Astrocyte of the spinal cord (primary cell): ENCODE measurements around the gene CD58.
"Not testable (repeated sequence)": the region's sequence is repeated elsewhere in the genome, so short reads cannot be mapped to it uniquely, and the experiment has no call there.

Experiments used
- DNase-seq: peaks from one replicate; pipeline ENCODE4 v3.0.0; 2011; ENCODE audit warnings: low read depth, low spot score
- H3K4me3 ChIP-seq: 2 replicates; pipeline ENCODE4 v1.5.1; 2011; ENCODE audit warnings: low read depth, mild to moderate bottlenecking, low read length, moderate library complexity
- CTCF ChIP-seq: IDR thresholded peaks from 2 replicates; pipeline ENCODE4 v1.5.1; 2012; ENCODE audit warnings: low read depth, mild to moderate bottlenecking, low read length, inconsistent platforms
- in situ Hi-C: cut with HindIII; loops from 2 replicates; pipeline ENCODE4 v1.10.0; 2017; ENCODE audit warnings: low sequenced_read_pairs

CD58 gene

DNA sequence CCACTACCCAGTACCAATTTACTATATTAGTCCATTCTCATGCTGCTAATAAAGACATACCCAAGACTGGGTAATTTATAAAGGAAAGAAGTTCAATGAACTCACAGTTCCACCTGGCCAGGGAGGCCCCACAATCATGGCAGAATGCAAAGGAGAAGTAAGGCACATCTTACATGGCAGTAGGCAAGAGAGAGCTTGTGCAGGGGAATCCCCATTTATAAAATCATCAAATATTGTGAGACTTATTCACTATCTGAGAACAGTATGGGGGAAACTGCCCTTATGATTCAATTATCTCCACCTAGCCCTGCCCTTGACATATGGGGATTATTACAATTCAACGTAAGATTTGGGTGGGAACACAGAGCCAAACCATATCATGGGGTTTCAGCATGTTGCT is 6.4 kb downstream of the CD58 start:
- in situ Hi-C loops, result no loop called here
- TF ChIP-seq CTCF, result no peak
- H3K4me3 ChIP-seq, result no peak overlapping the region
- no peak for DNase-seq

GRCh38 chr1:116562465-116562864 is 8.4 kb downstream of the CD58 start:
- DNase-seq, in situ Hi-C loops, H3K4me3 ChIP-seq: not testable (repeated sequence)

GRCh38 chr1:116561563-116561962 is 9.3 kb downstream of the CD58 start:
- no peak for TF ChIP-seq CTCF
- no peak overlapping the region for H3K4me3 ChIP-seq
- in situ Hi-C loops, result no loop called here
- no peak for DNase-seq

- in situ Hi-C loops, result no loop called here
- no peak overlapping the region for H3K4me3 ChIP-seq
- DNase-seq, result no peak
- TF ChIP-seq CTCF, result no peak
Observed at GRCh38 chr1:116560704-116561490, 9.9 kb downstream of the CD58 start.

DNA sequence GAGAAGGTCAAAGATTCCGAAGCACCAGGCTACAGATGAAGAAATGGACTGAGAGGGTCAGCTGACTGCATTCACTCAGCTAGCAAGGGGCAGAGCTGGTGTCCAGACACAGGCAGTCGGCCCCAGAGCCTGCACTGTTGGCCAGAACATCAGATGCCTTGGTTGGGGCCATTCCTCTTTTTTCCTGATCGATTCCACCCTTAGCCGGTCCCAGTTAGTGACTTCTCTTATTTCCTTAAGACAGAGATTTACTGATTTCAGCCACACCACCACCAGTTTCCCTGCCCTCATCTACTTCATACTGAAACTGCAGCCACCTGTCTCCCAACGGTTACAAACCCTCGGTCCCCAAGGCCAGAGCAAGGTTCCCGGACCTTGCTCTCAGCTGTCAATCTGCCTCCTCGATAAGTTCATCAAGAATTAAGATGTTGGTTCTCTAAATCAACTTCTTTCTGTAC is 11.5 kb downstream of the CD58 start:
- in situ Hi-C loops, result no loop called here
- DNase-seq, result no peak
- no peak for TF ChIP-seq CTCF
- no peak overlapping the region for H3K4me3 ChIP-seq

GRCh38 chr1:116558571-116558970 is 12.3 kb downstream of the CD58 start:
- H3K4me3 ChIP-seq, result no peak overlapping the region
- in situ Hi-C loops, result no loop called here
- no peak for DNase-seq
- no peak for TF ChIP-seq CTCF

GRCh38 chr1:116558140-116558549 is 12.7 kb downstream of the CD58 start:
- TF ChIP-seq CTCF, result no peak
- H3K4me3 ChIP-seq, result no peak overlapping the region
- no peak for DNase-seq
- in situ Hi-C loops, result no loop called here
